Cardiac fibroblast (primary cell): ENCODE measurements around the gene TNFAIP1.

ENCODE experiments used
- DNase-seq, 2 donors: peaks; one replicate each; pipeline versions ENCODE4 v3.0.0 to v3.0.0-alpha.2; 2010; ENCODE audit warnings: low read depth in 2 of 2
- H3K4me3 ChIP-seq, 2 donors: replicated peaks in 1 of 2; 1 replicate in 1 of 2; 2 replicates in 1 of 2; pipeline ENCODE4 v1.5.1; 2011; ENCODE audit warnings: low read depth in 2 of 2, low read length in 2 of 2, mild to moderate bottlenecking in 2 of 2, moderate library complexity in 1 of 2
- TF ChIP-seq, protein P1 (sequence below): IDR thresholded peaks from one replicate; pipeline ENCODE4 v1.5.1; 2011; ENCODE audit warnings: low read depth, mild to moderate bottlenecking, low read length, inconsistent platforms

Gene TNFAIP1

DNA sequence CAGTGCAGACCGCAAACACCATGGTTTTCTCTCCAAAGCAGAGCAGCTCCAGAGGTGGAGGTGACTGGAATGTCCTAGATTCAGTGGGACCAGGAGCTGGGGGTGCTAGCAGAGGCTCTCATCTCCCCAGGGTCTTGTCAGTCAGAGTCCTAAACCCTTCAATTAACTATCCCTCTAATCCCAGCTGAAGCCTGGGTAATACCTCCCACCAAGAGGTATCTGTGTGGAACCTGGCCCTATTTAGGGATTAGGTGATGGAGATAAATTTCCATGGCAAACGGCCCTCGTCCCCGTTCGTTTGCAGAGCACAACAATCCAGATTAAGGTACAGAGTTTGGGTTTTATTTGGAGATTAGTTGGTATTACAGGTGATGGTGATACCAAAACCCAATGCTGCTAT lies 27.6 kb downstream of the TNFAIP1 start:
- DNase-seq: no peak
- TF ChIP-seq, protein P1, sequence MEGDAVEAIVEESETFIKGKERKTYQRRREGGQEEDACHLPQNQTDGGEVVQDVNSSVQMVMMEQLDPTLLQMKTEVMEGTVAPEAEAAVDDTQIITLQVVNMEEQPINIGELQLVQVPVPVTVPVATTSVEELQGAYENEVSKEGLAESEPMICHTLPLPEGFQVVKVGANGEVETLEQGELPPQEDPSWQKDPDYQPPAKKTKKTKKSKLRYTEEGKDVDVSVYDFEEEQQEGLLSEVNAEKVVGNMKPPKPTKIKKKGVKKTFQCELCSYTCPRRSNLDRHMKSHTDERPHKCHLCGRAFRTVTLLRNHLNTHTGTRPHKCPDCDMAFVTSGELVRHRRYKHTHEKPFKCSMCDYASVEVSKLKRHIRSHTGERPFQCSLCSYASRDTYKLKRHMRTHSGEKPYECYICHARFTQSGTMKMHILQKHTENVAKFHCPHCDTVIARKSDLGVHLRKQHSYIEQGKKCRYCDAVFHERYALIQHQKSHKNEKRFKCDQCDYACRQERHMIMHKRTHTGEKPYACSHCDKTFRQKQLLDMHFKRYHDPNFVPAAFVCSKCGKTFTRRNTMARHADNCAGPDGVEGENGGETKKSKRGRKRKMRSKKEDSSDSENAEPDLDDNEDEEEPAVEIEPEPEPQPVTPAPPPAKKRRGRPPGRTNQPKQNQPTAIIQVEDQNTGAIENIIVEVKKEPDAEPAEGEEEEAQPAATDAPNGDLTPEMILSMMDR: no peak
- no peak overlapping the region for H3K4me3 ChIP-seq

DNA sequence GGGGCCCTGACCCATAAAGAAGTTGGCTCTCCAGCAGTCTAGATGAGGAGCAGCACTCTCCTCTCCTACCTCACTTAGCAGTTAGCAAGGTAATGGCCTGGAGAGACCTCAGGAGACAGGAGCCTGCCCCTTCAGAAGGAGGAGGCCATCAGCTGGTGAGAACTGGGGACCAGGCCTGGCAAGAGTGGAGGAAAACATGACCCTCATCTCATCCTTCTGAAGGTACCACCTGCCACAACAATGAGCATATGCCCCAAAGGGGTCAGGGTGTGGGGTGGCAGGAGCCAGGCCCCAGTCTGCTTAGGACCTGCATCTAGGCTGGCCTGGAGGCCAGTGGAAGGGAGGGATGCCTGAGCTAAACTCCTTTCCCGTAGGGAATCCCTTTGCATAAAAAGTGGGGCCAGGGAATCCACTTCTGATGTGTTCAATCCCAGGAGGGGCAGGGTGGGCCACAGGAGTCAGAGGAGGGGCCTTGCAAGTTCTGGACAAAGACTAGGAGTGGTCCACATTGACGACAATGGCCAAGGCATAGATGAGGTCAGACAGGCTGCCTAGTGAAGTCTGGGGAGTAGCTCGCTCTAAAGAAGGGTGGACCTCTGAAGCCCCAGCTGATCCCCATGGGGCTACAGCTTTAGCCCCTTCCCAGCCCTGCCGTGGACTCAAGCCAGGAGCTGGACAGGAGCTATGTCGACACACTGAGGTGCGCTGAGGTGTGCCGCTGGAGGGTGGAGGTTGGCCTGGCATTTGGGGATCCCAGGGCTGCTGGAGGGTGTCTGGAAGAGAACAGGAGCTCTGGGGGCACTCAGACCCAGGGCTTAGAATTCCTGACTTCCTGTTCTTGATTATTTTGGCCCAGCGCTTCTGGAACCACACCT lies 28.5 kb downstream of the TNFAIP1 start:
- no peak overlapping the region for H3K4me3 ChIP-seq
- TF ChIP-seq, protein P1: no peak
- no peak for DNase-seq

DNA sequence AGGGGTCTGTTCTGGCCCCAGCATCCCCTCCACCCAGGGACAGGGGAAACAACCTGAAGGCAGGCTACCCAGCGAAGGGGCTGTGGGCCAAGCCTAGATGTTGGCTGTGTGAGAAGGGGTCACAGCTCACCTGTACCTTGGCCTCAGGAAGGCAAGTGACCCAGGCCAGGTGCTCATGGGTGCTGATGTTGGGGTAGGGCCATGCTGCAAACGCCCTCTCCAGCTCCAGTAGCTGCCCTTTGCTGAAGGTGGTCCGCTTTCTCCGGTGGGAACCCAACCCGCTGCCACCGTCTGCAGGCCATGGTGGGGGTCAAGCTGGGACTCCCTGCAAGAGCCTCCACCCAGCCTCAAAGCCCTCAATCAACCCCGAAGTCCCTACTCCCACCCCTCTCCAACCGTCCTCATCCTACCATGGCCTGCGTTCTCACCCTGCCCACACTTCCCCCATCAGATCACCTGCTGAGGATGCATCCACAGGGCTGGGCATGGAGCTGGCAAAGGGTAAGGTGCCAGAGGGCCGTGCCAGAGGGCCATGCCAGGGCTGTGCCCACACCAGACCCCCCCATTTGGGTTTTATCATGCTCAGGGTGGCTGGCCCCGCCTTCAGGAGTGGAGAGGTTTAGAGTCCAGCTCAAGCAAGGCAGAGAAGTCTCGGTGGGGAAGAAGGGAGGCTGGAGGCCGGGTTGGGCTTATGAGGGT lies 29.3 kb downstream of the TNFAIP1 start, which contains the start of gene SEBOX:
TSS of gene SEBOX (minus strand) at position 535 of the 699 bp plus-strand sequence. CDS start at position 487, 48 bp downstream.
- DNase-seq: no peak
- TF ChIP-seq, protein P1: no peak
- no peak within 1 kb of the TSS for H3K4me3 ChIP-seq

DNA sequence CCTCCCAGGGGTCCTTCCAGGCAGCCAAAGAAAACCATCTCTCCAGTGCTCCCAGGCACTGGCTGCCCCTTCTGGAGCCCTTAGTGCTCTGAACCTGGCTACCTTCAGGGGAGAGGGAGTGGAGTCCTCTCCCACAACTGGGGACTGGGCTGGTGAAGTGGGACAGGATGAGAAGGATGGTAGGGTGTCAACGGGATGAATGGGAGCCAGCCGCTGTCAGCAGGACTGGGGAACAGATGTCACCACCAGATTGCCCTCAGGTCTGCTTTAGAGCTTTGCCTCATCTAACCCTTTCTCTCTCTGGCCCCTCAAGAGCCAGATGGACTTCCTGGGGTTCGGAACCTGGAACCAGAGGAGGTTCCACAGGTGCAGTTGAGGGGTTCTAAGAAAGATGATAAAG lies 29.9 kb downstream of the TNFAIP1 start:
- H3K4me3 ChIP-seq: no peak overlapping the region
- TF ChIP-seq, protein P1: no peak
- no peak for DNase-seq

DNA sequence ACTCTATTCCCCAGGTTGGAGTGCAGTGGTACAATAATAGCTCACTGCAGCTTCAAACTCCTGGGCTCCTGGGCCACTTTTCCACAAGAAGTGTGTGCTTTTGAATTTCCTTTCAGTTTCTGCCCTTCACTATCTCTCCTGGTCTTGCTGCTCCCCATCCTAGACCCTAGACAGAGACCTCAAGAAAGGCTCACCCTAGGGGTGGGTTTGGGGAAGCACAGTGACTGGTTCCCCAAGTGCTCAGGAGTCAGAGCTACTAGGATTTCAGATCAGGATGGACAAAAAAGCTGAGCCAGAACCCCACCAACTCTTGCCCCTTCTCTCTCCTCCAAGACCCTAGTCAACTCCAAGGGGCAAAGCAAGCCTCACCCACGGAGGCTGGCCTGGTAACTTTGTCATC lies 31.0 kb downstream of the TNFAIP1 start:
- no peak overlapping the region for H3K4me3 ChIP-seq
- DNase-seq: no peak
- TF ChIP-seq, protein P1: no peak

DNA sequence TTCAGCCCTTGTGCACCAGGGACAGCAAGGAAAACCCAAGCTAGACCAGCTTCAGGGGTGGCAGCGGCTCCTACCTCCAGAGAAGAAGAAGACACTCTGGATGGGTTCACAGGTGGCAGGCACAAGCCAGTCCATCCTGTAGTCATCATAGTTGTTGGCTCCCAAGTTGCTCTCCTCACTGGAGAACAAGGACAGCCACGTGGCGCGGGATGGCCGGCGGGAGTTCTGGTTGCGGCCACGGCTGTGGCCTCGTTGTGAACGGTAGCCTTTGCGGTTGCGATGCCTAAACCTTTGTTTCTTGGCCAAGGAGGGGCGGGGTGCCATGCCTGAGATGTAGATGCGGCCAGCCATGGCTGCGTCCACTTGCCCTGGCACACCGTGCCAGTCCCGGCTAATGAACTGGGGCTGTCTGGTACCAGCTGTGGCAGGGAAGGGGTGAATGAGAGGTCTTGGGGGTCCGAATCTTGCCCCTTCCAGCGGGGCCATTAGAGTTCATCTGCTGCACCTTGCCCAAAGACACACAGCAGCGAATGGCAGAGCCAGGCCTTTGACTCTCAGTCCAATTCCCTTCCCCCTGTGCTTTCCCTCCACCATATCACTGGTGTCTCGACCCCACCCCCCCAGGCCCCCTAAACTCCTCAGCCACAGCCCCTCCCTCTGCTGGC lies 32.2 kb downstream of the TNFAIP1 start:
- no peak for DNase-seq
- TF ChIP-seq, protein P1: no peak
- no peak overlapping the region for H3K4me3 ChIP-seq
